HL-60 (cell line): ENCODE measurements around the gene KSR2.

Source experiments
- DNase-seq, 2 experiments: peaks; one replicate each; pipeline ENCODE4 v3.0.0-alpha.2; 2010 to 2020; ENCODE audit warnings: low read depth in 1 of 2, low spot score in 1 of 2
- H3K27ac ChIP-seq: fragments of 250-450 bp; sonication (Bioruptor Pico); replicated peaks from 2 replicates; pipeline ENCODE4 v1.5.1; 2020; ENCODE audit warnings: mild to moderate bottlenecking, moderate library complexity
- H3K27me3 ChIP-seq: fragments of 250-450 bp; sonication (Bioruptor Pico); 2 replicates; pipeline ENCODE4 v1.5.1; 2021; ENCODE audit warnings: mild to moderate bottlenecking, moderate library complexity; ENCODE audit not compliant: insufficient read depth, poor library complexity, severe bottlenecking
- H3K4me3 ChIP-seq: replicated peaks from 2 replicates; pipeline ENCODE4 v1.5.1; 2011; ENCODE audit warnings: mild to moderate bottlenecking, control low read depth, low read length; ENCODE audit not compliant: insufficient read depth
- CTCF ChIP-seq: IDR thresholded peaks from one replicate; pipeline ENCODE4 v1.5.1; 2011; ENCODE audit warnings: low read length, control low read depth, inconsistent platforms; ENCODE audit not compliant: insufficient read depth
- GABPA ChIP-seq: IDR thresholded peaks from 2 replicates; pipeline ENCODE4 v1.6.1; 2012; ENCODE audit warnings: low read depth
- POLR2AphosphoS5 ChIP-seq: IDR thresholded peaks from 2 replicates; pipeline ENCODE4 v1.6.1; 2012; ENCODE audit warnings: low read depth
- REST ChIP-seq: IDR thresholded peaks from 2 replicates; pipeline ENCODE4 v1.6.1; 2012; ENCODE audit warnings: low read depth; ENCODE audit not compliant: insufficient replicate concordance
- SPI1 ChIP-seq: IDR thresholded peaks from 2 replicates; pipeline ENCODE4 v1.6.1; 2012; ENCODE audit warnings: low read depth, mild to moderate bottlenecking, borderline replicate concordance

KSR2 gene

GRCh38 chr12:118015944-118016343 lies 47.2 kb upstream of the KSR2 start:
- no peak overlapping the region; the same call in 1 of the 2 replicates for H3K4me3 ChIP-seq
- H3K27me3 ChIP-seq = no peaks in the 10 kb centered on the region
- H3K27ac ChIP-seq = no peak overlapping the region
- TF ChIP-seq CTCF (no peak), REST (no peak), SPI1 (no peak), POLR2AphosphoS5 (no peak), GABPA (no peak)
- DNase-seq = no peak

- H3K27me3 ChIP-seq = no peaks in the 10 kb centered on the region
- H3K27ac ChIP-seq = no peak overlapping the region
- H3K4me3 ChIP-seq = no peak overlapping the region
- no peak for TF ChIP-seq CTCF
- no peak for TF ChIP-seq SPI1
- TF ChIP-seq GABPA = no peak
- TF ChIP-seq POLR2AphosphoS5 = no peak
- TF ChIP-seq REST = no peak
- no peak for DNase-seq
Observed at GRCh38 chr12:118015306-118015705, 46.5 kb upstream of the KSR2 start.

GRCh38 chr12:118013283-118013682 lies 44.5 kb upstream of the KSR2 start:
- no peak for DNase-seq
- Histone ChIP-seq H3K27ac (no peak overlapping the region), H3K27me3 (no peaks in the 10 kb centered on the region), H3K4me3 (no peak overlapping the region)
- no peak for TF ChIP-seq SPI1
- TF ChIP-seq POLR2AphosphoS5 = no peak
- no peak for TF ChIP-seq GABPA
- TF ChIP-seq REST = no peak
- no peak for TF ChIP-seq CTCF
